Daoy (cell line): ENCODE measurements around the gene COA4. TPM values are rescaled to one million over a fixed set of nuclear protein-coding genes. Genes with fewer than 3 reads are reported as not detected.
A peak's percentile ranks its signal among the peaks of the same experiment; 100 is the strongest.

Experiments
- DNase-seq: peaks from one replicate; pipeline ENCODE4 v3.0.0-alpha.2; 2015; ENCODE audit warnings: low read depth
- total RNA-seq: library from RNA; depleted of rRNA; stranded (reverse); fragments of >200 nt; shearing (Covaris generic); gene quantifications from 2 replicates; pipeline ENCODE4 v1.2.3, GENCODE V29; 2014; rRNA removed

The COA4 gene
- total RNA-seq, 1 experiment from 2014 or later = 102 TPM

DNA sequence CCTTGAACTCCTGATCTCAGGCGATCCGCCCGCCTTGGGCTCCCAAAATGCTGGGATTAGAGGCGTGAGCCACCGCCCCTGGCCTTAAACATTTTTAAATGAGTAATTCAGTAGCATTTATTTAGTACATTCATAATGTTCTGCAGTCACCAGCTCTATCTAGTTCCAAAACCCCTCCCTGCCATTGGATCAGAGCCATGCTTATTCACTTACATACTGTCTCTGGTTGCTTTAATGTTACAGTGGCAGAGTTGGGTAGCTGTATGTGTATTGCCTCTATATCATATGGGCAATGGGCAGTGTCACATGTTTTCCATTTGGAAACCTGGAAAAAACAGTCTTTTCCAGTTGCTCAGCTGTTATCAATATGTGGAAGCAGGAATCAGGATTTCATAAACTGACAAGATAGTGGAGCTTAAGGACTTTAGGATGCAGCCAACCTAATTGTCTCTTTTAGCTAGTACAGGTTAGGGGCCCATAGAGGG, 10.5 kb downstream of the COA4 start:
- DNase-seq = peak; percentile 4

DNA sequence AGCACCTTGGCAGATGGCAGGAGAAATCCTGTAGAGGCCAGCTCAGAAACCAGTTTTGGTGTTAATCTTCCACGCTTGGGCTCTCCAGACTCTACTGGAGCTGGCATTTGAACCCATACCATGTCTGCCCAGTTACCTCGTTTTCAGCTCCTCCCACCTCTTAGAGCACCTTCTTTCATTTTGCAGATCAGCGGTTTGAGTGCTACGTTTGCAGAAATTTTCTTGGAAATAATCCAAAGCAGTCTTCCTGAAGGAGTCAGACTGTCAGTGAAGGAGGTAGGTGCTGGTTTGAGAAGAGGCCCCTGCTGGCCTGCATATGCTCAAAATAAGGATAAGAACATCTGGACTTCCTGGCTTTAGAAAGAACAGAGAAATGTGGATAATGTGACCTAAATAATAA, 13.7 kb downstream of the COA4 start:
- DNase-seq = no peak

DNA sequence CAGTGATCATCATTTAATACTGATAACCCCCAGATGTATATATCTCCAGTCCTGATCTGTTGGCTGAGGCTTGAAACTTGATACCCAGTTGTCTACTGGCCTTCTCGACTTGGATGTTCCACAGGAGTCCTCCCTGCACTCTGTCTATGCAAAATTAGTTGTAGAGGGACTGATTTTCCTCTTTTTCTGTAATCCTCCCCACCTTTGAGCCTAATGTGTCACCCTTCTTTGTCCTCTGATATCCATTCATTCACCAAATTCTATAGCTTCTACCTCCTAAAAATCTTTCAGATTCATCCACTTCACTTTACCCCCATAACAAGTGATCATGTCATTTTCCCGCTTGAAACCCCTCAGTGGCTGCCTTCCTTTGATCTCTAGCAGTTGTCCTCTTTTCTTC, 16.4 kb downstream of the COA4 start:
- no peak for DNase-seq

DNA sequence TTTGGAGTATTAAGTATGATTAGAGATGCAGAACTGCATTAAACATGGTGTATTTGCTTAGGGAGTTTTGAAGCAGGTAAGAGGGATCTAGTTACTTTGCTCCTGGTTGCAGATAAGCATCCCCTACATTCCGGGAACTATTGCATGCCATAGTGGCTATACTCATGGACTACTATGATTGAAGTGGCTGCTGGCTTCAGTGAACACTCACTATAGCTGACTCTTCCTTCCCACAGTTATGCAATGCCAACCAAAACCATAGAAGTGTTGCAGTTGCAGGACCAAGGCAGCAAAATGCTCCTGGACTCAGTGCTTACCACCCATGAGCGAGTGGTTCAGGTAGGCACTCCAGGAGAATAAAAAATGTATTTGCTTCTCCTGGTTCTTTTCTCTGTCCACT, 17.0 kb downstream of the COA4 start:
- DNase-seq = no peak

DNA sequence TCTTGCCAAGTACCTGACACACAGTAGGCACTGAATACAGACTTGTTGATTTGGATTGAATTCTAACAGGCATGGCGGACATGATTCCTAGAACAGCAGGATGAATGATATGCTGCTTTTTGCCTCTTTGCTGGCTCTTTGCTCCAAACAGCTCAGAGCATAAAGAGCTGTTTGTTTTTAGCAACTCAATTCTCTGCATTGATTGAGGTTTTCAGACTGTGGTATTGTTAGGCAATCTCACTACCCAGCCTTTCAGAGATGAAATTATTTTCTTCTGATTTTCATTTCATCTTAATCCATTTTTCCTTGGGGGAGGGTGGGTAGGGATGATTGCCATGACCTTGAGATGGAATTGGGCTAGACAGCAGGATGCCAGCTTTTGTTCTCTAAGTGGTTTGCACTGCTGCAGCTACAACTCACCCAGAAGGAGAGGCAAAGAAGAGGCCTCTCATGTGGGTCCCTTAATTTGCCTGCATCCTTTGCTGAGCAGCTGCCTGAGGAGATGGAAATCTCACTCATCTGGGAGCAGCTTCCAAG, 20.5 kb downstream of the COA4 start:
- DNase-seq = no peak

DNA sequence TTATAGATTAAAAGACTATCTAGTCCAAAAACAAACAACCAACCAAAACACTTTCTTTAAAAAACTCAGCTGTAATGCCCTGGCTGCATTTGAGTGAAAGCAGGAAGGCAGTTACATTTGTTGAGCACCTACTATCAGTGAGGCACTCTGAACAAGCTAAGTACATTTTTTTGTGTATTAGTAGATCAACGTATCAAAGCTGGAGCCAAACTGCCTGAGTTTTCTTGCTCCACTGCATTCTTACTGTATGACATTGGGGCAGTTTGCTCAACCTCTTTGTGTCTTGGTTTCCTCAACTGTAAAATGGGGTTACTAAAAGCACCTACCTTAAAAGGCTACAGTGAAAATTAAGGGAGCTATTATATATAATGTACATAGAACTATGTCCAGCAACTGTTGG, 22.0 kb downstream of the COA4 start:
- no peak for DNase-seq

DNA sequence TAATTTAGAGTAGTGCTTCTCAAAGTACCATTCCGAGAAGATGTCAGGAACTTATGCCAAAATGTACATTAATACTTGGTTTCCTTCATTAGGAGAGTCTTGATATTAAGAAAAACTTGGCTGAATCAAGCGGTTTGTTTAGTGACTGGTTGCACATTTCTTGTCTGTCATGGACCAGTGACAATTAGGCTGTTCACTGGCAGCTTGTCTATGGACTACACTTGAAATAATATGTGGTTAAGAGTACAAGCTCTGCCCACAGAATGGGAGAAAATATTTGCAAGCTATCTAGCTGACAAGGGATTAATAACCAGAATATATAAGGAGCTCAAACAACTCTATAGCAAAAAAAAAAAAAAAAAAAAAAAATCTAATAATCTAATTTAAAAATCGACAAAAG, 24.6 kb downstream of the COA4 start:
- DNase-seq = no peak

DNA sequence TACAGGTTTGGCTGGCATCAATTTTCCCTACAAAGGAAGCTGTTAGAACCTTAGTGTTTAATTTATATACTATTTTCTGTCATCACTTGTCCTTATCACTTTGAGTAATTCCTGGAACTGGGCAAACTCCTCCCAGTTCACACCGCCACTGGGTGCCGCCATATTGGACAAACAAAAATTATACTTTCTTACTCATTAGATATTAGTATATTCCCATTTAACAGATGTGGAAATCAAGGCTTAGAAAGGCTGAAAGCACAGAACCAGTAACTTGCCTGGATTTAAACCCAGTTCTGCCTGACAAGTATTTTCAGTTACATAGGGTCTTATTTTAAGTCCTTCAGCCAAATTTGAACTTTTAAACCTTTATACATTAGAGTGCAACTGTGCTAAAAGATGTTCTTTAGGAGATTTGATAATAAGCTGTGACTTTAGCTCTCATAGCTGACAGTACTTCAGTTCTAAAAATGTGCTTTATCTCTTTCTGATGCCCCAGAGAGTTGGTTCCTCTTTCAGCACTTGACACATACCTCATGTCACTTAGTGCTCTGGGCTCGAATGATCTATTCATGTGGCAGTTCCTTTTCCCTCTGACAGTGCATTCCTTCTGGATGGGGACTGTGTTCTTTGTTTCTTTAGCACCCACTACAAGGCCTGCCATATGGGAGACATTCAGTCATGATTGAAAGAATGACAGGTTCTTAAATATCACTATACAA, 25.4 kb downstream of the COA4 start:
- DNase-seq = no peak

DNA sequence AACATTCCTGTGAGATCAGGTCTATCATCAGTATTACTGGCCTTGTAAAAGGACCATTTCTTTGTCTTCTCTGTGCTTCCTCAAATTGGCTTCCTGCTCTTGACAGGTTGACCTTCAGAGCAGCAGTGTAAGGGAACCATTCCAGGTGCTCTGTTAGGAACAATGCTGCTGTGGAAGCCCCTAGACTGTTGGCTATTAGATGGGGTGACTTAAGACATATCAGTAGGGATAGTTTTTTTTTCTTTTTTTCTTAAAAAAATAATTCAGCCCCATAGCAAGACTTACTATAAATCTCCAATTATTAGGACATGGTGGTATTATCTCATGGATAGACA, 37.6 kb downstream of the COA4 start:
- DNase-seq = no peak

DNA sequence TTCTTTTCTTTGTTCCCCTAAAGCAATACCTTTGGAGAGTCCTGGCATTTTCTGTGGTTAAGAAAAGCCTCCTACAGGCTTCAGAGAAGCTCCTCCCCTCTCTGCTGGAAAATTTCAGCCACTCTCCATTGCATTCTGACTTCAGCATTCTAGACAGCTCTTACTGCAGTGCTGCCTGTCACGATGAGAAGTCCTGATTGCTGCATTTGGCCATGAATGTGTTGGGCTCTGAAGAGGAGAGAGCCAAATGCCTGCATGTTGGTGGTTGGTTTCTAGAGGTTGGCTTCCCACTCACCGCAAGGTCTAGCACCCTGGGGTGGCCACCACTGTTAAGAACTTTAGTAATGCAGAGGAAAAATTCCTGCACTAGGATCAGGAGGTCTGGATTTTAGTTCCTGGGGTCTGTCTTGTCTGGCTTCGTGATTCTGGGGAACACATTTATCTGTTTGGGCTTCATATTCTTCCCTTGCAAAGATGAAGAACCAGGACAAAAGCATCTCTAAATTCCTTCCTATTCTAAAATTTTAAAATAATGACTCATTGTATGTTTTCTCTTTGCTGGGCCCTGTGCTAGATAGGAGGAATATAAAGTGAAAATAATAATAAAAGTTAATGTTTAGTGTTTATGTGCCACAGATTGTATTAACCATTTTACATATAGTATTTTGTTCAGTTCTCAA, 38.1 kb downstream of the COA4 start:
- no peak for DNase-seq

DNA sequence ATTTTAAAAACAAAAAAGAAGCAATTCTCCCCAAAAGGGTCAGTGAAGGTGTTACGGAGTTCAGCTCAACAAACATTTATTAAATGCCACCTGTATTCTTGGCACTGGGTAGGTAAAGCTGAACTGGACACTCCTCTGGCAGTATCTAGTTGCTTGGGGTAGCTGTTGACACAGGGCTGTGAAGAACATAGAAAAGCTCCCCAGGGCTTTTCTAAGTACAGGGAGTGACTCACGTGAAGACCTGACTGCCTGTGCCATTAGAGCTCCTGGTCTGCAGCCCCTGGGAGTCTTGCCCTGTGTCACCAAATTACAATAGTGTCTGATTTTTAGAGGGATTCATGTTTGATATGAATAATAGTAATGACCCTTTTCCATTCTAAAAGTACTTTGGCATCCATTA, 43.6 kb downstream of the COA4 start:
- DNase-seq = no peak

DNA sequence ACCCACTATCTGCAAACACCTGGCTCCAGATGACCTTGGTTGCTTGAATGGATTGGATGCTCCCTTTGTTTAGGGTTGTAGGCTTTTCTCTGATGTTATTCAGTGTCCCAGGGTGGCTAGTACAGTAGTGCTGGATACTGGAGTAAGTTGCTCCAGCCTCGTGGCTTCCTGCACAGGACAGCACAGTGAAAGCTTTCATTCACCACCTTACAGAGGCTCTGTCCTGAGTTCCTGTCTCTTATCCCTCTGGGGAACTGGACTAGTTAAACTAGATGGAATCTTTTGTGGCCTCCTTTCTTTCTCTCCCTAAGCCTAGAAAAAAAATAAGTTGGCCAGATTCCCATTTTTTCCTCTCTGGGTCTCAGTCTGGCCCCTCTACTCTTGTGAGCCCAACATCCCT, 46.4 kb downstream of the COA4 start:
- no peak for DNase-seq

Other genes with a start within 250 kb of the COA4 start
- not detected in 2 replicates for gene PLEKHB1, start 230.3 kb downstream of the COA4 start, total RNA-seq
- 46.0 and 57.3 TPM in 2 replicates for gene RAB6A, start 115.8 kb downstream of the COA4 start, total RNA-seq
- 31.0 and 43.2 TPM in 2 replicates for gene MRPL48, start 89.0 kb downstream of the COA4 start, total RNA-seq
- 13.9 and 14.3 TPM in 2 replicates for gene PAAF1, start 153 bp upstream of the COA4 start, total RNA-seq
- gene DNAJB13, start 74.2 kb upstream of the COA4 start, total RNA-seq = not detected in 2 replicates
- gene UCP2, start 106.0 kb upstream of the COA4 start, total RNA-seq = 13.7 and 27.2 TPM in 2 replicates
- 2.0 and 9.0 TPM in 2 replicates for gene UCP3, start 132.2 kb upstream of the COA4 start, total RNA-seq